IMR-90 (cell line): ENCODE data around the gene PKD1L1. TPM values are rescaled to one million over a fixed set of nuclear protein-coding genes. Genes with fewer than 3 reads are reported as not detected.
"Not testable (repeated sequence)": the region's sequence is repeated elsewhere in the genome, so short reads cannot be mapped to it uniquely, and the experiment has no call there.

Experiments
- ATAC-seq: fragments of 200-7000 bp; cut with Tn5 transposase; 2 replicates; pipeline ENCODE4 v1.9.1; 2020; ENCODE audit warnings: low read depth, mild to moderate bottlenecking, moderate library complexity
- BruUV-seq: library from RNA; stranded (reverse); fragments of 400-500 nt; replicated peaks from 2 replicates; lab custom pipeline; 2021; lab: Mats Ljungman, UMichigan
- CTCF ChIA-PET: fragments of 300-600 bp; formaldehyde crosslinking; extraction: SDS; loops from one replicate; lab custom pipeline; 2021; ENCODE audit warnings: antibody characterized with exemption; lab: Yijun Ruan, JAX
- POLR2A ChIA-PET: fragments of 300-600 bp; sonication (Branson Sonifier 250); formaldehyde crosslinking; loops from one replicate; lab custom pipeline; 2022; ENCODE audit warnings: antibody characterized with exemption; ENCODE audit not compliant: unreplicated experiment; lab: Charles Lee
- DNase-seq: peaks from one replicate; pipeline ENCODE4 v3.0.0; 2013
- H2AFZ ChIP-seq: replicated peaks from 2 replicates; pipeline ENCODE3; 2013; ENCODE audit warnings: low read length, mild to moderate bottlenecking; ENCODE audit not compliant: poor library complexity
- H2AK5ac ChIP-seq: 2 replicates; pipeline ENCODE4 v1.6.1; 2013; ENCODE audit warnings: low read depth, low read length, inconsistent platforms
- H2AK9ac ChIP-seq: replicated peaks from 2 replicates; pipeline ENCODE3; 2013; ENCODE audit warnings: mild to moderate bottlenecking, low read depth, low read length, moderate library complexity; ENCODE audit not compliant: poor library complexity
- H2BK120ac ChIP-seq: 2 replicates; pipeline ENCODE4 v1.6.1; 2013; ENCODE audit warnings: low read depth, low read length, inconsistent platforms
- H2BK15ac ChIP-seq: 3 replicates; pipeline ENCODE4 v1.6.1; 2013; ENCODE audit warnings: low read depth, low read length, inconsistent platforms
- H2BK20ac ChIP-seq: 2 replicates; pipeline ENCODE4 v1.6.1; 2013; ENCODE audit warnings: low read depth, mild to moderate bottlenecking, inconsistent platforms, low read length, moderate library complexity
- H2BK5ac ChIP-seq: 2 replicates; pipeline ENCODE4 v1.6.1; 2013; ENCODE audit warnings: mild to moderate bottlenecking, low read depth, low read length, inconsistent platforms; ENCODE audit not compliant: poor library complexity, severe bottlenecking
- H3K14ac ChIP-seq: replicated peaks from 2 replicates; pipeline ENCODE4 v1.6.1; 2013; ENCODE audit warnings: low read depth, low read length, inconsistent platforms
- H3K18ac ChIP-seq: 2 replicates; pipeline ENCODE4 v1.6.1; 2013; ENCODE audit warnings: low read depth, low read length, control low read depth
- H3K23ac ChIP-seq: 2 replicates; pipeline ENCODE4 v1.6.1; 2013; ENCODE audit warnings: low read depth, low read length, inconsistent platforms
- H3K27ac ChIP-seq: 2 replicates; pipeline ENCODE4 v1.5.1; 2013; ENCODE audit warnings: mild to moderate bottlenecking, control low read depth, low read length; ENCODE audit not compliant: insufficient read depth
- H3K27me3 ChIP-seq: 2 replicates; pipeline ENCODE4 v1.6.1; 2013; ENCODE audit warnings: low read length; ENCODE audit not compliant: control insufficient read depth, insufficient read depth
- H3K36me3 ChIP-seq: 2 replicates; pipeline ENCODE4 v1.6.1; 2013; ENCODE audit warnings: low read length, mixed read lengths; ENCODE audit not compliant: control insufficient read depth, insufficient read depth
- H3K4ac ChIP-seq: 2 replicates; pipeline ENCODE4 v1.6.1; 2013; ENCODE audit warnings: low read depth, low read length, inconsistent platforms
- H3K4me1 ChIP-seq: 2 replicates; pipeline ENCODE4 v1.6.1; 2013; ENCODE audit warnings: low read length, mixed read lengths; ENCODE audit not compliant: control insufficient read depth, insufficient read depth
- H3K4me2 ChIP-seq: 2 replicates; pipeline ENCODE4 v1.6.1; 2013; ENCODE audit warnings: low read depth, mild to moderate bottlenecking, control low read depth, low read length, moderate library complexity
- H3K4me3 ChIP-seq: 2 replicates; pipeline ENCODE4 v1.5.1; 2013; ENCODE audit warnings: low read depth, mild to moderate bottlenecking, control low read depth, low read length, moderate library complexity; ENCODE audit not compliant: insufficient read depth
- H3K56ac ChIP-seq: 2 replicates; pipeline ENCODE4 v1.6.1; 2013; ENCODE audit warnings: low read length, inconsistent platforms; ENCODE audit not compliant: insufficient read depth; ENCODE audit errors: extremely low read depth
- H3K79me1 ChIP-seq, 2 experiments: 2 replicates each; pipeline ENCODE4 v1.6.1; 2013; ENCODE audit warnings: low read length in 2 of 2, inconsistent platforms in 1 of 2, low read depth in 1 of 2
- H3K9ac ChIP-seq: 2 replicates; pipeline ENCODE4 v1.6.1; 2013; ENCODE audit warnings: low read depth, low read length, control low read depth
- H3K9me1 ChIP-seq: 2 replicates; pipeline ENCODE4 v1.6.1; 2013; ENCODE audit warnings: low read length, inconsistent platforms; ENCODE audit not compliant: insufficient read depth
- H3K9me3 ChIP-seq: 2 replicates; pipeline ENCODE4 v1.6.1; 2013; ENCODE audit warnings: low read length; ENCODE audit not compliant: control insufficient read depth, insufficient read depth
- H4K20me1 ChIP-seq: 2 replicates; pipeline ENCODE4 v1.6.1; 2013; ENCODE audit warnings: low read length, inconsistent platforms; ENCODE audit not compliant: insufficient read depth
- H4K5ac ChIP-seq: 2 replicates; pipeline ENCODE4 v1.6.1; 2013; ENCODE audit warnings: mild to moderate bottlenecking, low read depth, low read length, control low read depth
- H4K8ac ChIP-seq, 2 experiments: 2 replicates each; pipeline ENCODE4 v1.6.1; 2013; ENCODE audit warnings: low read depth in 2 of 2, low read length in 2 of 2, control low read depth in 1 of 2, inconsistent platforms in 1 of 2
- H4K91ac ChIP-seq: 2 replicates; pipeline ENCODE4 v1.6.1; 2013; ENCODE audit warnings: low read depth, low read length, inconsistent platforms; ENCODE audit not compliant: insufficient read depth
- WGBS, 2 experiments: methylation state at CpG; one replicate each; pipeline versions ENCODE4 v1.1.5 to v1.1.7; 2013; ENCODE audit warnings: missing lambda C conversion rate in 2 of 2; ENCODE audit not compliant: insufficient read length in 1 of 2; ENCODE audit errors: extremely low coverage in 2 of 2; 5-methylcytosine and 5-hydroxymethylcytosine counted together
- dilution Hi-C: fragments of 300-500 bp; cut with HindIII; formaldehyde crosslinking; loops from one replicate; pipeline ENCODE4 v1.14.3; 2018; ENCODE audit warnings: low sequenced_read_pairs; ENCODE audit not compliant: unreplicated experiment
- in situ Hi-C: fragments of 300-500 bp; cut with MboI; formaldehyde crosslinking; loops from 3 replicates; pipeline ENCODE4 v1.14.3; 2019; ENCODE audit warnings: low sequenced_read_pairs, inconsistent platforms, mixed read lengths
- intact Hi-C: fragments of 100-400 bp; cut with micrococcal nuclease; formaldehyde crosslinking; loops from 2 replicates; pipeline ENCODE4 v1.10.0; 2022
- polyA plus RNA-seq, 3 experiments: library from polyadenylated mRNA; depleted of rRNA; stranded (reverse); fragments of >200 nt; gene quantifications; 2 replicates each; pipeline ENCODE4 v1.2.3, GENCODE V29; 2012; ENCODE audit warnings: low replicate concordance in 1 of 3
- total RNA-seq: library from RNA; depleted of rRNA; stranded (reverse); fragments of >200 nt; gene quantifications from 2 replicates; pipeline ENCODE4 v1.2.3, GENCODE V29; 2012
- TF ChIP-seq, protein P1 (sequence below): fragments of 150-350 bp; IDR thresholded peaks from 2 replicates; pipeline ENCODE4 v1.6.1; 2016; ENCODE audit warnings: low read depth, mild to moderate bottlenecking, low read length, moderate library complexity, borderline replicate concordance

Gene PKD1L1
- total and polyA plus RNA-seq, 2 of the 4 experiments (the other 2 are of a cell fraction) = under 0.01 to 0.15 TPM

DNA sequence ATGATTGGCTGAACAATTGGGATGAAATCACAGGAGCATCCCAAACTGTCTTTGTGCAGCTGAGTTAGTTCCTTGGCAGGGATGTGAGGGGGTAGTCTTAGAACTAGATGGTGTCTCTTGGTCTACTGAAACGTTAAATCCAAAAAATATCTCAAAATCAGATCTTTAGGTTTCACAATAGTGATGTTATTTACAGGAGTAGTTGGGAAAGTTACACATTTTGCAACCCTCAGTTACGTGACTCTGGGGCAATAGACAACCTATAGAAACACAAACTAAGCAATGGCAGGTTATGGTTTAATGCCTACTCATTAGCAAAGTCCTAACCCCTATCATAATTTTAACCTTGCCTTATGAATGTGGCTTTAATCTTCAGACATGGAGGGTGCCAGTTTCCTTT is 24.0 kb downstream of the PKD1L1 start:
- no peak overlapping the region for H3K4me2 ChIP-seq
- no peak overlapping the region for H4K8ac ChIP-seq
- H3K56ac ChIP-seq = no peak overlapping the region
- ChIA-PET CTCF (no interaction called here), POLR2A (no interaction called here)
- no peak overlapping the region for H2AK9ac ChIP-seq
- ATAC-seq (no peak), DNase-seq (no peak)
- no peaks in the 10 kb centered on the region for H3K36me3 ChIP-seq
- no peak overlapping the region for H3K4ac ChIP-seq
- no peaks in the 10 kb centered on the region; the same call in 1 of the 2 replicates for H3K9me1 ChIP-seq
- no peak overlapping the region for H3K18ac ChIP-seq
- no peaks in the 10 kb centered on the region for H3K4me1 ChIP-seq
- H2AFZ ChIP-seq = no peak overlapping the region
- no TSS peak for BruUV-seq
- no peak overlapping the region for H2AK5ac ChIP-seq
- no peak overlapping the region for H3K27ac ChIP-seq
- no peak overlapping the region for H2BK15ac ChIP-seq
- no peak overlapping the region; the same call in 1 of the 2 replicates for H2BK20ac ChIP-seq
- H3K23ac ChIP-seq = no peak overlapping the region
- H3K14ac ChIP-seq = no peak overlapping the region
- no peak overlapping the region for H3K4me3 ChIP-seq
- no peak overlapping the region for H3K9ac ChIP-seq
- dilution Hi-C loops (no loop called here), intact Hi-C loops (no loop called here), in situ Hi-C loops (no loop called here)
- H3K9me3 ChIP-seq = 0 out of 2 replicates have a peak, but pooled peaks cover 2% of the 10 kb centered on the region
- H4K5ac ChIP-seq = no peak overlapping the region
- no peak overlapping the region for H2BK5ac ChIP-seq
- no peaks in the 10 kb centered on the region for H3K79me1 ChIP-seq
- no peak overlapping the region for H4K91ac ChIP-seq
- peaks cover 10% of the 10 kb centered on the region for H3K27me3 ChIP-seq
- H4K20me1 ChIP-seq = no peaks in the 10 kb centered on the region
- no CpG with 5 or more reads among the region's 2 CpGs for WGBS, 2 experiments
- H2BK120ac ChIP-seq = no peak overlapping the region
- TF ChIP-seq, protein P1, sequence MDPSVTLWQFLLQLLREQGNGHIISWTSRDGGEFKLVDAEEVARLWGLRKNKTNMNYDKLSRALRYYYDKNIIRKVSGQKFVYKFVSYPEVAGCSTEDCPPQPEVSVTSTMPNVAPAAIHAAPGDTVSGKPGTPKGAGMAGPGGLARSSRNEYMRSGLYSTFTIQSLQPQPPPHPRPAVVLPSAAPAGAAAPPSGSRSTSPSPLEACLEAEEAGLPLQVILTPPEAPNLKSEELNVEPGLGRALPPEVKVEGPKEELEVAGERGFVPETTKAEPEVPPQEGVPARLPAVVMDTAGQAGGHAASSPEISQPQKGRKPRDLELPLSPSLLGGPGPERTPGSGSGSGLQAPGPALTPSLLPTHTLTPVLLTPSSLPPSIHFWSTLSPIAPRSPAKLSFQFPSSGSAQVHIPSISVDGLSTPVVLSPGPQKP = no peak

DNA sequence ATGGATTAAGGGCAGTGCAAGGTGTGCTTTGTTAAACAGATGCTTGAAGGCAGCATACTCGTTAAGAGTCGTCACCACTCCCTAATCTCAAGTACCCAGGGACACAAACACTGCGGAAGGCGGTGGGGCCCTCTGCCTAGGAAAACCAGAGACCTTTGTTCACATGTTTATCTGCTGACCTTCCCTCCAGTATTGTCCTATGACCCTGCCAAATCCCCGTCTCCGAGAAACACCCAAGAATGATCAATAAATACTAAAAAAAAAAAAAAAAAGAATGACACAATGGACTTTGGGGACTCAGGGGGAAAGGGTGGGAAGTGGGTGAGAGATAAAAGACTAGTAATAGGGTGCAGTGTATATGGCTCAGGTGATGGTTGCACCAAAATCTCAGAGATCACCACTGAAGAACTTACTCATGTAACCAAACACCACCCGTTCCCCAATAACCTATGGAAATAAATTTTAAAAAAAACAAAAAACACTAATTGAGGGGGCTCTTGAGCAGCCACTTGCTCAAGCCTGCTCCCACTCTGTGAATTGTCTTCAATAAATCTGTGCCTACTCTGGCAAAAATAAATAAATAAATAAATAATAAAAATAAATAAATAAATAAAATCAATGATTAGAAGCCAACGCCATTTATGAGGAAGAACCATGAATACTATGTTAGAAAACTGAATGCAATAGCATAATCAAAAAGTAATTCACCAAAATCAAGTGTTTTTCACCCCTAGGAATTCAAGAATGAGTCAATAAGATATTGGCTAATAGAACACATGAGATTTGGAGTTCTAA is 25.0 kb downstream of the PKD1L1 start:
- H4K5ac ChIP-seq, H2AK9ac ChIP-seq, H3K56ac ChIP-seq, H3K9me1 ChIP-seq, in situ Hi-C loops, H3K36me3 ChIP-seq, H3K14ac ChIP-seq, H3K4ac ChIP-seq, intact Hi-C loops, H4K8ac ChIP-seq, H3K27ac ChIP-seq, H4K20me1 ChIP-seq, H3K9me3 ChIP-seq, H3K4me3 ChIP-seq, H2BK15ac ChIP-seq, H4K91ac ChIP-seq, H3K4me1 ChIP-seq, BruUV-seq, H2BK20ac ChIP-seq, ATAC-seq, H3K9ac ChIP-seq, POLR2A ChIA-PET, H2AK5ac ChIP-seq, H2BK5ac ChIP-seq, H3K79me1 ChIP-seq, DNase-seq, H2AFZ ChIP-seq, H3K23ac ChIP-seq, H3K18ac ChIP-seq, H2BK120ac ChIP-seq, H3K27me3 ChIP-seq, H3K4me2 ChIP-seq, dilution Hi-C loops: not testable (repeated sequence)
- CTCF ChIA-PET = interaction anchor here (0.7 kb wide), 1 partner anchor 16 kb away, joined by 3 read pairs; no protein-coding TSS in a partner anchor
- no CpG with 5 or more reads among the region's 8 CpGs for WGBS, 2 experiments
